Nephron progenitor cell (in vitro differentiated cells): ENCODE measurements around the gene TTBK2.
A peak's percentile ranks its signal among the peaks of the same experiment; 100 is the strongest.

Experiments used
- DNase-seq: peaks from one replicate; pipeline ENCODE4 v3.0.0; 2021
- H3K27ac Mint-ChIP-seq: 2 replicates; pipeline ENCODE4 v1.8.0; 2021; ENCODE audit warnings: mild to moderate bottlenecking, moderate library complexity, mixed read lengths
- H3K27me3 Mint-ChIP-seq: 2 replicates; pipeline ENCODE4 v1.8.0; 2021; ENCODE audit warnings: mild to moderate bottlenecking, low read depth, mixed read lengths; ENCODE audit not compliant: poor library complexity
- H3K36me3 Mint-ChIP-seq: 2 replicates; pipeline ENCODE4 v1.8.0; 2021; ENCODE audit warnings: low read depth, mixed read lengths
- H3K4me1 Mint-ChIP-seq: 2 replicates; pipeline ENCODE4 v1.8.0; 2021; ENCODE audit warnings: mixed read lengths
- H3K4me3 Mint-ChIP-seq: 2 replicates; pipeline ENCODE4 v1.8.0; 2021; ENCODE audit warnings: mild to moderate bottlenecking, moderate library complexity, mixed read lengths
- H3K9me3 Mint-ChIP-seq: 2 replicates; pipeline ENCODE4 v1.8.0; 2021; ENCODE audit warnings: mild to moderate bottlenecking, moderate library complexity, mixed read lengths
- TF ChIP-seq, protein P1 (sequence below): fragments of 200-600 bp; sonication (generic); IDR thresholded peaks from 2 replicates; pipeline ENCODE4 v1.5.0; 2021; ENCODE audit warnings: antibody characterized with exemption

TTBK2 gene

DNA sequence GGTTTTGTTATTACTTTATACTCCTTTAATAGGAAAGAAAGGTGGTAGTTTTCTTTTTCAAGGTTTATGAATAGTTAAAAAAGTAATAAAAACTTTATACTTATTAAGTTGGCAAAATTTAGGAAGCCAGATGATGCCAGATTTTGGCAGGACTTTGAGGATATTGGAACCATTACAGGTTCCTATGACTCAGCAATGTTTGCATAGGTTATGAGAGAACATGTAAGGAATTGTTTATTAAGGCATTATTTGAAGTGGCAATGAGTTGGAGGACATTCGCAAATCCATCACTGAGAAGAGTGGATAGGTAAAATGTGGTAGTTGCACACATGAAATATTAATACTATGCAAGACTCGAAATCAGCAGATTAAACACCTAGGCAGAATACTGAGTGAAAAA, 213.5 kb downstream of the TTBK2 start:
- peaks cover 16% of the 10 kb centered on the region for H3K36me3 Mint-ChIP-seq
- TF ChIP-seq, protein P1, sequence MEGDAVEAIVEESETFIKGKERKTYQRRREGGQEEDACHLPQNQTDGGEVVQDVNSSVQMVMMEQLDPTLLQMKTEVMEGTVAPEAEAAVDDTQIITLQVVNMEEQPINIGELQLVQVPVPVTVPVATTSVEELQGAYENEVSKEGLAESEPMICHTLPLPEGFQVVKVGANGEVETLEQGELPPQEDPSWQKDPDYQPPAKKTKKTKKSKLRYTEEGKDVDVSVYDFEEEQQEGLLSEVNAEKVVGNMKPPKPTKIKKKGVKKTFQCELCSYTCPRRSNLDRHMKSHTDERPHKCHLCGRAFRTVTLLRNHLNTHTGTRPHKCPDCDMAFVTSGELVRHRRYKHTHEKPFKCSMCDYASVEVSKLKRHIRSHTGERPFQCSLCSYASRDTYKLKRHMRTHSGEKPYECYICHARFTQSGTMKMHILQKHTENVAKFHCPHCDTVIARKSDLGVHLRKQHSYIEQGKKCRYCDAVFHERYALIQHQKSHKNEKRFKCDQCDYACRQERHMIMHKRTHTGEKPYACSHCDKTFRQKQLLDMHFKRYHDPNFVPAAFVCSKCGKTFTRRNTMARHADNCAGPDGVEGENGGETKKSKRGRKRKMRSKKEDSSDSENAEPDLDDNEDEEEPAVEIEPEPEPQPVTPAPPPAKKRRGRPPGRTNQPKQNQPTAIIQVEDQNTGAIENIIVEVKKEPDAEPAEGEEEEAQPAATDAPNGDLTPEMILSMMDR = no peak
- no peak for DNase-seq
- no peak overlapping the region for H3K4me3 Mint-ChIP-seq
- no peaks in the 10 kb centered on the region for H3K4me1 Mint-ChIP-seq
- no peaks in the 10 kb centered on the region for H3K9me3 Mint-ChIP-seq
- H3K27ac Mint-ChIP-seq = no peak overlapping the region
- H3K27me3 Mint-ChIP-seq = peaks cover 4% of the 10 kb centered on the region

DNA sequence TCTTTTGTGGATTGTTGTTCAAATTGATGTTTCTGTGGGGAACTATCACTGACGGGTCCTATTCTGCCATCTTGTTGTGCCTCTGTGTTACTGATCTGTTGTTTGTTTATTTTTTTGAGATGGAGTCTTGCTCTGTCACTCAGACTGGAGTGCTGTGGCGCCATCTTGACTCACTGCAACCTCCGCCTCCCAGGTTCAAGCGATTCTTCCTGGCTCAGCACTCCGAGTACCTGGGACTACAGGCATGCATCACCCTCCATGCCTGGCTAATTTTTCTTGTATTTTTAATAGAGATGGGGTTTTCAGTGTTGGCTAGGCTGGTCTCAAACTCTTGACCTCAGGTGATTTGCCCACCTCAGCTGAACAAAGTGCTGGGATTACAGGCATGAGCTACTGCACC, 215.2 kb downstream of the TTBK2 start:
- Mint-ChIP-seq H3K9me3 (peaks cover 11% of the 10 kb centered on the region), H3K27me3 (peaks cover 7% of the 10 kb centered on the region), H3K36me3 (peaks cover 32% of the 10 kb centered on the region), H3K4me3 (no peak overlapping the region), H3K4me1 (no peaks in the 10 kb centered on the region), H3K27ac (peak overlapping the region; percentile 49)
- no peak for DNase-seq
- TF ChIP-seq, protein P1 = no peak

DNA sequence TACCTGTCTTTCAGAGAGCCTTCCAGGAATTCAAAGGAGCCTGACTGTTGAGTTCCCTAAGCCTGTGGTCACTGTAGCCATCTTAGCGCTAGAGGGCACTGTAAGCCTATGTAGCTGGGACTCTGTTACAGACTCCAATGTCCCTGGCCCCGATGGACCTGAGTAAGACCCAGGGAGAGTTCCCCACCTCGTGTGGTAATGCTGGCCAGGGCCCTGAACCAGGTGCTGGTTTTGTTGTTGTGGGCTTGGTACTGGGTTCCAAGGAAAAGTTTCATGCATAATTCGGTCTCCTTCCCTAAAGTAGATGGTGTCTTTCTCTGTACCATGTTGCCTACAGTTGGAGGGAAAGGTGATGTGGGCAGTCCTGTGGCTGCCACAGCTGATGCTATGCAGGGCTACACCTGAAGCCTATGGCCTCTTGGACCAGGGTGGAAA, 216.1 kb downstream of the TTBK2 start:
- TF ChIP-seq, protein P1 = peak; percentile 76
- Mint-ChIP-seq H3K4me1 (no peaks in the 10 kb centered on the region), H3K36me3 (peaks cover 40% of the 10 kb centered on the region), H3K27me3 (peaks cover 7% of the 10 kb centered on the region), H3K4me3 (no peak overlapping the region), H3K27ac (peak overlapping the region; percentile 43), H3K9me3 (peaks cover 17% of the 10 kb centered on the region)
- peak; percentile 68 for DNase-seq

DNA sequence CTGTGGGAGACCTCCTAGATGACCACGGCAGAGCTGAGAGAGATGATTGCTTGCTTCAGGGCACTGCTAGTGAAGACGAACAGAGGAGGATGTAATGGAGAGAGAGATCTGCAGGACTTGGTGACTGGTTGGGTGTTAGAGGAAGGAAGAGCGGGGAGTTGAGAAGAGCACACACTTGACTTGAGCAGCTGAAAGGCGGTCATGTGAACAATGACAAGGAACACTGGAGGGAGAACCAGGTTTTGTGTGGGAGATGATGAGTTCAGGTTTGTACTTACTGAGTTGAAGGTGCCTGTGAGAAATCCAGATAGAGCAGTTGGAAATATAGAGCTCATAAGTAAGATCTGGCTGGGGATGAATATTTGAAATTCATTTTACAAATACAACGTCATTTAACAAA, 224.0 kb downstream of the TTBK2 start:
- peaks cover 46% of the 10 kb centered on the region for H3K36me3 Mint-ChIP-seq

DNA sequence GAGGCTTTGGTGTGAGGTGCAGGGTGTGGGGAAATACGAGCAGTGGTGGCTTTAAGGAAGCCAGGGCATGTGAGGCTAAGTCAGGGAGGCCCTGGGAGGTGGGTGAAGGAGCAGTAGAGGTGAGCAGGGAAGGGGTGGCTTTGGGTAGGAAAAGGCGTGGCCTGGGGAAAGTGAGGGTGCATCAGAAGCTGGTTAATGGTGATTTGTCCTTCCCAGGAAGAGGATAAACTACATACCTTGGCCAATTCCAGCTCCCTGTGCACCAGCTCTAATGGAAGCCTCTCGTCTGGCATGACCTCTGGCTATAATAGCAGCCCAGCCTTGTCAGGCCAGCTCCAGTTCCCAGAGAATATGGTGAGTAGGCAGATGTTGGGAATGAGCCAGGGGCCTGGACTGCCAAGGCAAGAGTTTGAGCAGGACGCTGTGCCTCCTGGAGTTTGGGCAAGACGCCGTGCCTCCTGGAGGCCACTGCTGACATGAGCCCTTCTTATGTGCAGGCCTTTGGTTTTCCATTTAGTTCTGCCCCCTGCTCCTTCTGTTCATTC, 225.0 kb downstream of the TTBK2 start:
- Mint-ChIP-seq H3K27me3 (peaks cover 7% of the 10 kb centered on the region), H3K4me3 (no peak overlapping the region), H3K27ac (no peak overlapping the region), H3K4me1 (peaks cover 5% of the 10 kb centered on the region), H3K9me3 (peaks cover 12% of the 10 kb centered on the region), H3K36me3 (peaks cover 36% of the 10 kb centered on the region)
- TF ChIP-seq, protein P1 = no peak
- DNase-seq = no peak

More for the DNA sequence above, 224.0 kb downstream of the TTBK2 start:
- peak overlapping the region; percentile 0 for H3K27ac Mint-ChIP-seq
- H3K4me3 Mint-ChIP-seq = no peak overlapping the region
- TF ChIP-seq, protein P1 = no peak
- DNase-seq = no peak
- H3K9me3 Mint-ChIP-seq = peaks cover 21% of the 10 kb centered on the region
- H3K27me3 Mint-ChIP-seq = peaks cover 9% of the 10 kb centered on the region
- H3K4me1 Mint-ChIP-seq = peaks cover under 1% of the 10 kb centered on the region

DNA sequence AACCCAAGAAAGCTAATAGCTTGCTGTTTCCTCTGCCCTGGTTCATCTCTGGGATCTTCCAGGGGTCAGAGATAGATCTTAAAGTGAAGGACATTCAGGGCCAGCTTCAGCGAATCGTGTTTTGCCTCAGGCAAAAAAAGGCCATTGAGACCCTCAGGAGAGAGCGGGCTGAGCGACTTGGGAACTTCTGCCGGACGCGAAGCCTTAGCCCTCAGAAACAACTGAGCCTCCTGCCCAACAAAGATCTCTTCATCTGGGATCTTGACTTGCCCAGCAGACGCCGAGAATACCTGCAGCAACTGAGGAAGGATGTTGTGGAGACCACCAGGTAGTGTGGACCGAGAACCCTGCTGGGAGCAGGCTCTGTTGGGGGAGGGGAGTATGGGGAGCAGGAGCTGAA, 226.2 kb downstream of the TTBK2 start:
- DNase-seq = no peak
- Mint-ChIP-seq H3K27me3 (peaks cover 6% of the 10 kb centered on the region), H3K36me3 (peaks cover 29% of the 10 kb centered on the region), H3K4me3 (no peak overlapping the region), H3K27ac (no peak overlapping the region), H3K4me1 (peaks cover 5% of the 10 kb centered on the region), H3K9me3 (peaks cover 4% of the 10 kb centered on the region)
- TF ChIP-seq, protein P1 = no peak
